GM20431 (cell line): Measurements from ENCODE around the gene RBM8A.

Experiments used
- in situ Hi-C: fragments of 300-500 bp; cut with MseI, MboI; formaldehyde crosslinking; loops from one replicate; pipeline ENCODE4 v1.15.0; 2020; ENCODE audit warnings: low sequenced_read_pairs; ENCODE audit not compliant: unreplicated experiment

Gene RBM8A

DNA sequence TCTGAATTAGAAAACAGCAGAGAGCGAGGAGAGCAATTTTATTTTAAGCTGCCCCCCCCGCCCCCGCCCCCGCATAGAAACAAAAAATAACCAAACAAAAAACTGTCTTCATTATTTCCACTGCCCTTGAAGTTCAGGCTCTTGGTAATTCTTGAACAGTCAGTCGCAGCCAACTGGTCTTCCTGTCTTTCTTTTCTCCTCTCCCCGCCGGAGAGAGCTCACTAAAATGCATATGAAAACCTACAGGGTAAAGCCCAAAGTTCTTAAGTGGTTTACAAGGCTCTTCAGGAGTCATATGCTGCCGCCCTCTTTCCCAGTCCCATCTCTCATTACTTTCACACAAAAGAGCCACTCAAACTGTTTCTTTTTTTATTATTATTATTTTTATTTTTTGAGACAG lies 40.5 kb downstream of the RBM8A start:
- in situ Hi-C loops: no loop called here

DNA sequence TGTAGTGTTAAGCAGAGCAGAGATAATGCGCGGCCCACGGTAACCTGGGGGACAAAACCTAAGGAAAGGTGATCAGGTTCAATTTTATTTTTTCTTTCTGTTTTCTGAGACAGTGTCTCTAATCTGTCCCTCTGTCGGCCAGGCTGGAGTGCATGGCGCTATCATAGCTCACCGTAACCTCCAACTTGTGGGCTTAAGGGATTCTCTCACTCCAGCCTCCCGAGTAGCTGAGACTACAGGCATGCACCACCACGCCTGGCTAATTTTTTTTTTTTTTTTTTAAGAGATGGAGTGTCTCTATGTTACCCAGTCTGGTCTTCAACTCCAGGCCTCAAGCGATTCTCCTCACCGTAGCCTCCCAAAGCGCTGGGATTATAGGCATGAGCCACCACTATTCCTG lies 40.9 kb downstream of the RBM8A start:
- in situ Hi-C loops: no loop called here

DNA sequence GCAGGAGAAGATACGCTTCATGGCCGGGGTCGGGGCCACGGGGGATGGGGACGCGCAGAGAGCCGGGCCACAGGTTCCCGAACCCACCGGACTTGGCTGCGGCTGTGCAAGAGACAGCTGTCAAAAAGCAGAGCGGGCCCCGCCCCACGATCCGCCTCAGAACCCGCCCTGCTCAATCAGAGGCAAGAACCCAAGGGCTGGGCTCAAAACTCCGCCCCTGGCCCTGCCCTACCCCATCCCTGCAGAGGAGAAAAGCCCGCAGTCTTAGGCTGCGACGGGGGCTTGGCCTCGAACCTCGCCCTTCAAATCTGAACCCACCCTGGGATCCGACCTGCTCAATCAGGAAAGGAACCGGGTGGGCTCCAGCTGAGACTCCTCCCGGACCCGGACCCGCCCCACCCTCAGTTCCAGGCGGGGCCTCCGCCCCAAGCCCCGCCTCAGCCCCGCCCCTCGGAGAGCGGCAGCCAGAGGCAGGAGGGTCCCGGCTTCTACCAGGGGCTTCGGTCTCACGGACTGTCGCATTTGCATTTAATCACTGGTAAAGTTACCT lies 41.5 kb downstream of the RBM8A start, which contains the start of gene ANKRD35:
TSS of gene ANKRD35 (minus strand) at position 129 of the 550 bp plus-strand sequence. CDS start at position 21, 108 bp downstream.
- in situ Hi-C loops: no loop called here

DNA sequence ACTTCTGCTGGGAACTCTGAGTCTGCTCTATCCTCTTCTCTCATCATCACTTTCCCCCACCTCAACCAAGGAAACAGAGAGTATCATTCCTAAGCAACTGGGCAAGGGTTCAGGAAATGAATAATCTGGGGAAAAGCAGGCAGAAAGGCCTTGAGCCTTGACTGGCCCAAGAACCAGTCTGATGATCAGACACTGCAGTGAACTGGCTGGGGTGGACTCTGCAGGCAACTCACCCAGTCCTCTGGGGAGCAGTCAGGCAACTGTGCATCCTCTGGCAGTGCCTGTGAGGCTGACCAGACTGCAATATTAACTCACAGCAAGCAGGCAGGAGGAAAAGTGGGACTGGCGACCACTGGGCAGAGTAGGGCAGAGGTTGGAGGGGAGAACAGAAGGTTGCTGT lies 42.6 kb downstream of the RBM8A start:
- in situ Hi-C loops: no loop called here

DNA sequence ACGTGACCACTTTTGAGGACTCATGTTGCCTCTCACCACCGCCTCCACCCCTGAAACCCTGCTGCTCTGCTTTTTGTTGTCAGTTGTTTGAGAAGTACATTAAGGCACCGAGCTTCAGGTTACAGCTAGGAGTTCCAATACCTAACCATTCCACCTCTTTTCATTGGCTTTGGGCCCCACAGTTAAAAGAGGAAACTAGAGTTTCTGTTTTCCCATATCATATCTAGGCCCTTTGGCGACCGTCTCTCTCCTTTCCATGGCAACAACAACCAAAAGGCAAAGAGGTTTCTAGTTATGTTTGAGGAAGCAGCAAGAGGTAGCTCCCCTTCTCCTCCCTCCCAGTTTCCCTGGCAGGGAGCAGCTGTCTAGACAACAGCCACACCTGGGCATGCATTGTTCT lies 47.5 kb downstream of the RBM8A start:
- in situ Hi-C loops: no loop called here

DNA sequence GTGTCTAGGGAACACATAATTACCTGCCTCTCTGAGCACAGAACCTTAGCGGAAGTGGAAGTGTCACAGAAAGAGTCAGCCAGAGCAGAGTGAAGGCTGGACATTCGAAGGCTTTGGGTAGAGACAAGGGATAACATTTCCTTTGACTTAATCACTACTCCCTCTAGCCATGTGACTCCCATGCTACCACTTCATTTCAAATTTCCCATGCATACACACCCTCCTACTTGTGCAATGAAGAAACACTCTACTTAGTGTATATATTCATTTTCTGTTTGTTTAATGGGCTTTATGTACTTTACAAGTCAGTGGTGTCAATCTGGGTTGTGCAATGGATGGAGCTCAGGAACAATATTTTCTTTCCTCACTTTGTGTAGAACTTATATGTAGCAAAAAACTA lies 48.6 kb downstream of the RBM8A start:
- in situ Hi-C loops: no loop called here

DNA sequence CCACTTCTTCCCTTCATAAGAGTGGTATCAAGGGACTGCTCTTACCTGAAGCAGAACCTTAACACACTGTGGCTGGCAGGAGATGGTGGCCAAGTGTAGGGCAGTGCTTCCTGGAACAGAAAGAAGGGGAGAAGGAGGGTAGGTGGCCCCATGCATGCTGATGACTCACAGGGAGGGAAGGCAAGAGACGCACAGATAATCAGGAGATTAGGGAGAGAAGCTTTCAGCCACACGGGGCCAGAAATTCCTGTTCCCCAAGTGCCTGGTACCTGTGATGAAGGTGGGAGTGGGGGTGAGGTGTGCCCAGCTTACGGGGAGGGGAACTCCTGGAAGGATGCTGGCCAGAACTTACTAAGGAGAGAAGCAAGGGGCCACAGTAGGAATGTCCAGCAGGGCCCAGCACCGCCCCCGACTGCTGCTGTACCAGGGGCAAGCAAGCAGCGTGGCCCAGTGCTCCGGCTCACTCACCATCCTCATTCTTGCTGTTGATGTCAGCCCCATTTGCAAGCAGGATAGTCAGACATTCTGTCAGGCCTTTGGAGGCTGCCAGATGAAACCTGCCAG lies 49.3 kb downstream of the RBM8A start:
- in situ Hi-C loops: no loop called here

DNA sequence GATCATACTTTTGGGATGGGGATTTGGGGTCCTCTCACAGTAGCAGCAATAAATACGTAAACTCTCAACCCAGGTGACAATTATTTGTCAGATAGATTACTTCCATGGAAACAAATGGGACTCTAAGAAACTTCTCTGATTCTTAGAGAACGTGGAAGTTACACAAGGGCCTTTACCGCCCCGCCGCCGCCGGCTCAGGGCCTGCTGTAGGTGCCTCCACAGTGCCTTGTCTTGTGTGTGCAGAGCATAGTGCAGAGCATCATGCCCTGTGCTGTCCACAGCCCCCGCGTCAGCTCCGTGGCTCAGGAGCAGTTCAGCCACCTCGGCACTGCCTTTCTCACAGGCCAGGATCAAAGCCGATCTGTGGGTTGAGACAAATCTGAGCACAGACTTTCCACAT lies 52.6 kb downstream of the RBM8A start:
- in situ Hi-C loops: no loop called here

DNA sequence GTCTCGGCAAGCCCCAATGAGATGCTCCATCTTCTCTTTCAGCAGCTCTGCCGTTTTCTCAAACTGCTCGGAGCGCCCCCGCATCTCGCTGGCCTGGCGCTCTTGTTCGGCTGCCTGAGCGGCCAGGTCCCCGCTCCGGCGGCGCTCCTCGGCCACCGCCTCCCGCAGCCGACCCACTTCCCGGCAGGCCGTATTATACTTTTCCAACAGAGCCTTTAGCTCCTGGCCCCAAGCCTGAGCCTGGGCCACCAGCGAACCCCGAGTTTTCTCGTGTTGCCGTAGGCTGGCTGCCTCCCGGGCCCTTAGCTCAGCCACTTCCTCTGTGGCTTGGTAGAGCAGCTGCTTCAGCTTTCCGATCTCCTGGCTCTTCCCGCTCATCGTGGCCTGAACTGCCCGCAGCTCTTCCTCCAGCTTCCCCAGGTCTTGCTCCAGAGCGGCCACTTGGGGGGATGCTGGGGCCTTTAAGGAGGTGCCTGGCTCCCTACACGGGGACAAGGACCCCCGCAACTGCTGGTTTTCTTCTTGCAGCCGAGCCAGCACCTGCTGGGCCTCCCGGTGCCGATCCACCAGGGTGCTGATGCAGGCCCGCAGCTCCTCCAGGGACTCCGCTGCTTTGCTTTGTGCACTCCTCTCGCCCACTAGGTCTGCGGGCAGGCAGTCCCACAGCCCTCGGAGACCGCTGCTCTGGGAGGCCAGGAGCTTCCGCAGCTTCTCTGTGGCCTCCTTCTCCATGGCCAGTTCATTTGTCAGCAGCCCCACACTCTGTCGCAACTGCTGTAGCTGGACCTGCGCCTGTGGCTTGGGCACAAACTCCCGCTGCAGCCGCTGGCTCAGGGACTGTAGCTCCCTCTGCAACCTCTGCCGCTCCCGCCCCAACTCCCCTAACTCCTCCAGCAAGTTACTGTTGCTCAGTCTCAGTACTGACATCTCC lies 55.0 kb downstream of the RBM8A start:
- in situ Hi-C loops: no loop called here
